Fibroblast of mammary gland (primary cell): ENCODE results near the gene CUBN.
A peak's percentile ranks its signal among the peaks of the same experiment; 100 is the strongest.

ENCODE experiments used
- DNase-seq: peaks from one replicate; pipeline ENCODE4 v3.0.0-alpha.2; 2010; ENCODE audit warnings: low read depth
- H3K4me3 ChIP-seq: 2 replicates; pipeline ENCODE4 v1.5.1; 2011; ENCODE audit warnings: low read depth, mild to moderate bottlenecking, low read length, moderate library complexity; ENCODE audit not compliant: control insufficient read depth
- TF ChIP-seq, protein P1 (sequence below): conservative IDR thresholded peaks from 2 replicates; pipeline ENCODE4 v1.5.1; 2011; ENCODE audit warnings: low read depth, low read length, inconsistent platforms; ENCODE audit not compliant: control insufficient read depth, insufficient read depth

CUBN gene

DNA sequence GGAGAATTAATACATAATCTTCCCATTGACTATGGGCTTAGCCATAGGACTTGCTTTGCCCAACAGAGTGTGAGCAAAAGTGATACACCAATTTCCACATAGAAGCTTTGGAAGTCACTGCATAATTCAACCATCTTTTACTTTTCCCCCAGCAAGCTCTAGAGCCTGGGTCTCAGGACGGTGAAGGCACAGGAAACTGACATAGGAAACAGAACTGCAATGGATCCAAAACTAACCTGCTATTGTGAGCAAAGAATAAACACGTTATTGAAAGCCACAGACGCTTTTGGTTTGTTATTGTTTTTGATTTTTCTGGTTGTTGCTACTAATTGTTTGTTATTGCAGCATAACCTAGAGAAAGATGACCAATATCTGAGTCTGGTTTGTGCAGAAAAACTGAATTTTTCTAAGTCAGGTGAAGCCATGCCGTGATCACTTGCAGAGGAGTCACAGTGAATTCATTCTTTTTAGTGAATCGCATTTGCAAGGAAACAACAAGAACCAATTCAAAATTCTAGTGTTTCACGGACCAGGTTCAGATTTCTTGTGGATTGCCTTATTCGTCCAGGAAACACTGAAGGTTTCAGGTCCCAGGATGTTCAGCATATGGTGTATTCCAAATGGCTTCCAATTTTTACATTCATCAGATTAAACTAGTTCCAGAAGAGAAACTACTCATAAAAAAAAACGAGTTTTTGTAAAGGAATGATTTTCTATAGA is 52.8 kb downstream of the CUBN start:
- DNase-seq: no peak
- TF ChIP-seq, protein P1, sequence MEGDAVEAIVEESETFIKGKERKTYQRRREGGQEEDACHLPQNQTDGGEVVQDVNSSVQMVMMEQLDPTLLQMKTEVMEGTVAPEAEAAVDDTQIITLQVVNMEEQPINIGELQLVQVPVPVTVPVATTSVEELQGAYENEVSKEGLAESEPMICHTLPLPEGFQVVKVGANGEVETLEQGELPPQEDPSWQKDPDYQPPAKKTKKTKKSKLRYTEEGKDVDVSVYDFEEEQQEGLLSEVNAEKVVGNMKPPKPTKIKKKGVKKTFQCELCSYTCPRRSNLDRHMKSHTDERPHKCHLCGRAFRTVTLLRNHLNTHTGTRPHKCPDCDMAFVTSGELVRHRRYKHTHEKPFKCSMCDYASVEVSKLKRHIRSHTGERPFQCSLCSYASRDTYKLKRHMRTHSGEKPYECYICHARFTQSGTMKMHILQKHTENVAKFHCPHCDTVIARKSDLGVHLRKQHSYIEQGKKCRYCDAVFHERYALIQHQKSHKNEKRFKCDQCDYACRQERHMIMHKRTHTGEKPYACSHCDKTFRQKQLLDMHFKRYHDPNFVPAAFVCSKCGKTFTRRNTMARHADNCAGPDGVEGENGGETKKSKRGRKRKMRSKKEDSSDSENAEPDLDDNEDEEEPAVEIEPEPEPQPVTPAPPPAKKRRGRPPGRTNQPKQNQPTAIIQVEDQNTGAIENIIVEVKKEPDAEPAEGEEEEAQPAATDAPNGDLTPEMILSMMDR: no peak
- no peak overlapping the region for H3K4me3 ChIP-seq

DNA sequence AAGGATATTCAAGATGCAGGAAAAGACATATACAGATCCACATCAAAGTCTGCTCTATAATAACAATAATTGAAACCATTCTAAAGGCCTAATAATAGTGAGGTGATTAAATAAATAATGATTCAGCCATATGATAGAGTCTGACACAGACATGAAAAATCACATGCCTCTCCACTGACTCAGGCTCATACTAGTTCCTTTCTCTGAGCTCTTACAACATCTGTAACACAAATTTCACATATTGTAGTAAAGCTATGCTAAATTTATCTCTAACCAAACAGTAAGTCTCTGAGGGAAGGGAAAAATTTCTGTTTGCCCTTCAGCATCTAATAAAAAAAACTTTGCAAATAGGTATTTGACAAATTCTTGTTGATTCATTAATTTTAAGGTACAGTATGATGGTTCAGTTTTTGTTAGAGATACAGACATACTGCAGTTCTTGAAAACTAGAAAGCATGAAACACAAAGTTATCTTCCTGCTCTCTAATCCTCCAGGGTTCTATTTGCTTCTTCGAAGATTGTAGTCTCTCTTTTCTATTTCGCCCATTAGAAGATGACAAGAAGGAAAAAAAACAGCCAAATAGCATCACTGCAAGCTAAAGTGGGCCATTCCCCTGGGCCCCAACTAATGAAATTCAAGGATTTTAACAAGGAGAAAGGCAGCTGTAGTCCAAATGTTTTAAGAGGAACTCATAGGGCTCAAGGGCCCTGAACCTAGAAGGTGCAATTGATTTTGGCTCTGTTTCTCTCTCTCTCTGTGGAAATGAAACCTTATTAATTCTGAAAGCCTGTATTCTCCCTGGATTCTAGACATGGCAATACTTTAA is 53.9 kb downstream of the CUBN start:
- TF ChIP-seq, protein P1: no peak
- DNase-seq: peak; percentile 97
- H3K4me3 ChIP-seq: no peak overlapping the region

DNA sequence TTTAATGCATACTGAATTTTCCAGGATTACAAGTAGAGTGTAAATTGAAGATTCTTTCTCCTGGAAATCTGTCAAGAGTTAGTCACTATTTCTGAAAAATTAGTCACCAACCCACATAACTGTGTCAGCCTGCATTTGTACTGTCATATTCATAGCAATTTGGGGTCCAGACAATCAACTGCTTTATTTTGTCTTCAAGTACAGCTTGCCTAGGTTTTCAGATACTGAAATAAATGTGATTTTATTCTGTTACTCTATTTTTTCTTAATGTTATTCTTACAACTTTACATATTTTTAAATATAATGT is 55.1 kb downstream of the CUBN start:
- TF ChIP-seq, protein P1: no peak
- peak; percentile 79 for DNase-seq
- H3K4me3 ChIP-seq: no peak overlapping the region

DNA sequence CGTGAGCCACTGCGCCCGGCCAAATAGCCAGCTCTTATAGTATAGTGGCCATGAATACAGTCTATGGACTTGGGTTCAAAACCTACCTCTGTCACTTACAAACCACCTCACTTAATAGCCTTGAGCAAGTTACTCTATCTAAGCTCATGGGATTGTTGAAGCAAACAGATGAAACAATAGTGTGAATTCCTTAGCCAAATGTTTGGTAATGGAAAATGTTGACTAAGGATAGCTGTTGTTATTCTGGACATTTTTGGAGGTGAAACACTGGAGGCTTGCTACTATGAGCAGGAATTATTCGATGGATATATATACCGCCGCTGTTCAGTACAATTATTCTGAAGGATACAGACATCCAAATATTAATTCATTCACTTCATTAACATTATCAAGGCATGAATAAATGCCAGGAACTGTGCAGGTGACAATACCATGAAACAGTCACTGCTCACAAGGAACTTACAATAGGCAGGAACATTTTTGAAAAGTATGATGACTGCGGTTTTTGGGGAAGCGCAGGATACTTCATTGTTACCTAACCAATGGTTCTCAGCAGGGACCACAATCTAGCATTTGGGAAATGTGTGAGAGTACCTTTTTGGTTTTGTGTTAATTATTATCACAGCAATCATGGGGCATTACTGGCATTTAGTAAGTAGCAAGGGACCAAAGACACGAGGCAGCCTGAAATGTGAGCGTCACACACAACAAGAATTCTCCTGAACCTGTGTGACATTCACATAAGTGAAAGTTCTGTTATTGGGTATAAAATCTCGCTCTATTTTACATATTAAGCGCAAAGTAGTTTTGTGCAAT is 55.7 kb downstream of the CUBN start:
- TF ChIP-seq, protein P1: no peak
- H3K4me3 ChIP-seq: no peak overlapping the region
- no peak for DNase-seq

DNA sequence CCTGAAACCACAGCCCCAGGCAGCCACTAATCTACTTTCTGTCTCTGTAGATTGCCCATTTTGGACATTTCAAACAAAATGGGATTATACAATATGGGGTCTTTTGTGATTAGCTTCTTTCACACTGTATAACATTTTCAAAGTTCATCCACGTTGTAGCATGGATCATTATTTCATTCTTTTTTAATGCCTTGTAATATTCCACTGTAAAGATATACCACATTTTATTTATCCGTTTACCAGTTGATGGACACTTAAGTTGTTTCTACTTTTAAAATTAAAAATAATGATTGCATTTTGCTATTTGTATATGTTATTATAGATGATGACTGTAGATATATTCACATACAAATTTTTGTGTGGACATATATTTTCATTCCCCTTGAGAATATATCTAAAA is 60.7 kb downstream of the CUBN start:
- TF ChIP-seq, protein P1: no peak
- no peak overlapping the region for H3K4me3 ChIP-seq
- no peak for DNase-seq

DNA sequence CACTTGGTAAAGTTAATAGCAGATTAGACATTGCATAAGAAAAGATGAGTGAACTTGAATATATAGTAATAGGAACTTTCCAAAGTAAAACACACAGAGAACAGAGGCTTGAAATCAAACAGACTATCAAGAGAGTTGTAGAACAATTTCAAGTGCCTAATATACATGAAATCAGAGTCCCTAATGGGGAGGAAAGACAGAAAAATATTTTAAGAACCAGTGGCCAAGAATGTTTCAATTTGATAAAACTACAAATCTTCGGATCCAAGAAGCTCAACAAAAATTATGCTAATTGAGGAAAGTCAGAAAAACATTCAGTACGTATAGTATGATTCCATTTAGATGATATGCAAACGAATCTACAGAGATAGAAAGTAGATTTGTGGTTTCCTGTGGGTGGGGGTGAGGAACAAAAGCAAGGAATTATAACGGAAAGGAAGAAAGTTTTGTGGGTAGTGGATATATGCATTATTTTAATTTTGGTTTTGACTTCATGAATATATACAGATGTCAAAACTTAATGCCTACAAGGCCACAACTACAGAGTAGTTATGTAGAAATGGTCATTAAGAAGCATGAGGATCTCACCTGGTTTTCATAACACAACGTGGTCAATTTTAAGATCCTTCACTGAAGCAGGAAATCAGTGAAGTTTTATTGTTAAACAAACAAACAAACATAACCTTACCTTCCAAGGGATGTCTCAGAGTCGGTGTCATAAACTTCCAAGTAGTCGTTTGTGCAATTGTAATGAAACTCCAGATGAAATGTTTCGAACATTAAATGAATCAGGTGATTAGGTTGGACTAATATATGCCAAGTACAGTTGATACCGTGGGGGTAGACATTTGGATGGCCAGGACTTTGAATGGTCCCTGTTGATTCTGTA is 62.0 kb downstream of the CUBN start:
- TF ChIP-seq, protein P1: no peak
- H3K4me3 ChIP-seq: no peak overlapping the region
- DNase-seq: no peak
